Right atrium auricular region (tissue), 2 donors: ENCODE data around the gene MAGED4B. TPM values are rescaled to one million over a fixed set of nuclear protein-coding genes. Genes with fewer than 3 reads are reported as not detected.

ENCODE experiments used
- DNase-seq: peaks from one replicate; pipeline ENCODE4 v3.0.0-alpha.2; 2019; ENCODE audit warnings: low spot score
- H3K27ac ChIP-seq, 2 donors: fragments of 200-600 bp; sonication (generic); 1 replicate in 1 of 2; 2 replicates in 1 of 2; pipeline ENCODE4 v1.5.1; 2016 to 2019
- H3K27me3 ChIP-seq, 2 donors: fragments of 200-600 bp; sonication (generic); one replicate each; pipeline versions ENCODE4 v1.5.1 to v1.6.0; 2017 to 2019
- H3K36me3 ChIP-seq: fragments of 200-600 bp; sonication (generic); one replicate; pipeline ENCODE4 v1.5.1; 2016
- H3K4me1 ChIP-seq, 2 donors: fragments of 200-600 bp; sonication (generic); one replicate each; pipeline versions ENCODE4 v1.5.1 to v1.6.0; 2017 to 2019
- H3K4me3 ChIP-seq, 2 donors: fragments of 200-600 bp; sonication (generic); 1 replicate in 1 of 2; 2 replicates in 1 of 2; pipeline ENCODE4 v1.5.1; 2017 to 2019; ENCODE audit warnings: mild to moderate bottlenecking in 1 of 2, moderate library complexity in 1 of 2
- H3K9me3 ChIP-seq, 2 donors: fragments of 200-600 bp; sonication (generic); one replicate each; pipeline ENCODE4 v1.5.1; 2019
- total RNA-seq, 2 donors: library from RNA; depleted of rRNA; stranded (reverse); fragments of >200 nt; gene quantifications; one replicate each; pipeline ENCODE4 v1.1.0, GENCODE V29; 2016
- TF ChIP-seq, protein P1 (sequence below), 2 donors: fragments of 200-600 bp; sonication (generic); IDR thresholded peaks; one replicate each; pipeline ENCODE4 v1.5.1; 2019; ENCODE audit warnings: antibody characterized with exemption in 2 of 2

Gene MAGED4B
- total RNA-seq, 2 donors from 2014 or later = 1.3 to 3.4 TPM

DNA sequence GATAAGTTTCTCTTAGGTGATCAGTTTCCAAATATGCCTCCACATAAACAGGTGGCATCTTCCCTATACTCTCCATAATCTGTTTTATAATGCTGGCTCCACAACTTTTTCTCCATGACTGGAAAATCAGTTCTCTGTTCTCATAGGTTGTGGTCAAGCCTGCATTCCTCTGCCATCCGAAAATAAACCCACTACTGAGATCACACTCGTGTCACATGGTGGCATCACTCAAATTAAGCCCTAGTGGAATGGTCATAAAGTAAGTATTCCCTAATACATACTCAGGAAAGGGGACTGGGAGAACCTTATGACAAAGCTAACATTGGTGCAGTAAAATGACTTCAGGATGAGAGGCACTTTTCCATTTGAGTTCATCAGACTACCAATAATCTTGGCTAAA is 37.6 kb downstream of the MAGED4B start:
- no peak overlapping the region for H3K4me3 ChIP-seq
- no peak overlapping the region for H3K27ac ChIP-seq
- H3K36me3 ChIP-seq = no peaks in the 10 kb centered on the region
- TF ChIP-seq, protein P1, sequence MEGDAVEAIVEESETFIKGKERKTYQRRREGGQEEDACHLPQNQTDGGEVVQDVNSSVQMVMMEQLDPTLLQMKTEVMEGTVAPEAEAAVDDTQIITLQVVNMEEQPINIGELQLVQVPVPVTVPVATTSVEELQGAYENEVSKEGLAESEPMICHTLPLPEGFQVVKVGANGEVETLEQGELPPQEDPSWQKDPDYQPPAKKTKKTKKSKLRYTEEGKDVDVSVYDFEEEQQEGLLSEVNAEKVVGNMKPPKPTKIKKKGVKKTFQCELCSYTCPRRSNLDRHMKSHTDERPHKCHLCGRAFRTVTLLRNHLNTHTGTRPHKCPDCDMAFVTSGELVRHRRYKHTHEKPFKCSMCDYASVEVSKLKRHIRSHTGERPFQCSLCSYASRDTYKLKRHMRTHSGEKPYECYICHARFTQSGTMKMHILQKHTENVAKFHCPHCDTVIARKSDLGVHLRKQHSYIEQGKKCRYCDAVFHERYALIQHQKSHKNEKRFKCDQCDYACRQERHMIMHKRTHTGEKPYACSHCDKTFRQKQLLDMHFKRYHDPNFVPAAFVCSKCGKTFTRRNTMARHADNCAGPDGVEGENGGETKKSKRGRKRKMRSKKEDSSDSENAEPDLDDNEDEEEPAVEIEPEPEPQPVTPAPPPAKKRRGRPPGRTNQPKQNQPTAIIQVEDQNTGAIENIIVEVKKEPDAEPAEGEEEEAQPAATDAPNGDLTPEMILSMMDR (IDR thresholded peaks at IDR 0.05) = no peak
- H3K4me1 ChIP-seq = no peaks in the 10 kb centered on the region
- DNase-seq = no peak
- H3K9me3 ChIP-seq = no peaks in the 10 kb centered on the region
- no peaks in the 10 kb centered on the region for H3K27me3 ChIP-seq

DNA sequence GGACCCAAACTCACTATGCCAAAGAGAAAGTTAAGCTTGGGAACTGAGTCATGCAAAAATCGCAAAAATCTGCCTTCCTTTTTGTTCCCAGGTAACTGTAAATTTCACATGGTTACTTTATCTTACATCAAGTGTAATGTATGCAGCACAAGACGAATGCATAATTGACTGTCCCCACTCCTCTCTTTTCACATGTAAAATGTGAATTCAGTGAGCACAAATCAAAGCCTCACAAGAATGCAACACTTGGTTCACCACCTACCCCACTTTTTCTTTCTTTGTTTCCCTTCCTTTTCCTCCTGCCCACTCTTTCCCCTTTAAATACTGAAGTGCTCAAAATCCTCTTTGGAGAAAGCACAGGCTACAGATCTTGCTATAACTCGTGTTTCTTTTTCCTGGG is 53.2 kb downstream of the MAGED4B start:
- H3K9me3 ChIP-seq = no peaks in the 10 kb centered on the region

More for the DNA sequence above, 53.2 kb downstream of the MAGED4B start:
- DNase-seq = no peak
- TF ChIP-seq, protein P1 (IDR thresholded peaks at IDR 0.05) = no peak
- Histone ChIP-seq H3K4me3 (no peak overlapping the region), H3K36me3 (no peaks in the 10 kb centered on the region), H3K27ac (no peak overlapping the region), H3K4me1 (no peaks in the 10 kb centered on the region), H3K27me3 (no peaks in the 10 kb centered on the region)

Other genes with a start within 250 kb of the MAGED4B start
- gene MAGED1, start 175.6 kb downstream of the MAGED4B start, total RNA-seq = 100 to 1,000 TPM in 1 of 2 donors, 10 to 100 TPM in 1; 75.2 to 127 TPM
- under 1 TPM; 0.63 to 0.75 TPM for gene MAGED4, start 115.7 kb upstream of the MAGED4B start, total RNA-seq